ENCODE results near the gene BMPR1A. TPM values are rescaled to one million over a fixed set of nuclear protein-coding genes. Genes with fewer than 3 reads are reported as not detected.

BMPR1A gene
- total and polyA plus RNA-seq, 8 donors: 5.8 to 104 (median 19.9) TPM

- WGBS, 5 donors: 62 to 82% (median 79%) methylated on average over 14 to 16 of the region's 16 CpGs
- peaks cover 0 to 13% (median 4%) of the 10 kb centered on the region in 4 donors for H3K9me3 ChIP-seq
- H3K27ac ChIP-seq: peak overlapping the region; percentile 26 to 82 (median 74)
- no peaks in the 10 kb centered on the region for H3K36me3 ChIP-seq
- peak overlapping the region; percentile 23 to 39 (median 31) for H3K4me3 ChIP-seq
- peaks cover 22 to 58% (median 42%) of the 10 kb centered on the region in 4 donors for H3K4me1 ChIP-seq
- TF ChIP-seq POLR2A (IDR thresholded peaks at IDR 0.05) (no peak), EP300 (IDR thresholded peaks at IDR 0.05) (no peak), POLR2AphosphoS5 (IDR thresholded peaks at IDR 0.05) (peak in 2 of 3 donors; percentile 27 to 35)
- TF ChIP-seq, protein P1, sequence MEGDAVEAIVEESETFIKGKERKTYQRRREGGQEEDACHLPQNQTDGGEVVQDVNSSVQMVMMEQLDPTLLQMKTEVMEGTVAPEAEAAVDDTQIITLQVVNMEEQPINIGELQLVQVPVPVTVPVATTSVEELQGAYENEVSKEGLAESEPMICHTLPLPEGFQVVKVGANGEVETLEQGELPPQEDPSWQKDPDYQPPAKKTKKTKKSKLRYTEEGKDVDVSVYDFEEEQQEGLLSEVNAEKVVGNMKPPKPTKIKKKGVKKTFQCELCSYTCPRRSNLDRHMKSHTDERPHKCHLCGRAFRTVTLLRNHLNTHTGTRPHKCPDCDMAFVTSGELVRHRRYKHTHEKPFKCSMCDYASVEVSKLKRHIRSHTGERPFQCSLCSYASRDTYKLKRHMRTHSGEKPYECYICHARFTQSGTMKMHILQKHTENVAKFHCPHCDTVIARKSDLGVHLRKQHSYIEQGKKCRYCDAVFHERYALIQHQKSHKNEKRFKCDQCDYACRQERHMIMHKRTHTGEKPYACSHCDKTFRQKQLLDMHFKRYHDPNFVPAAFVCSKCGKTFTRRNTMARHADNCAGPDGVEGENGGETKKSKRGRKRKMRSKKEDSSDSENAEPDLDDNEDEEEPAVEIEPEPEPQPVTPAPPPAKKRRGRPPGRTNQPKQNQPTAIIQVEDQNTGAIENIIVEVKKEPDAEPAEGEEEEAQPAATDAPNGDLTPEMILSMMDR (IDR thresholded peaks at IDR 0.05): no peak
- intact Hi-C loops (cut with DNase I; ENCODE audit: low total_unique reads): no loop called here
- DNase-seq: peak in 1 of 2 donors; percentile 45
- H3K27me3 ChIP-seq: no peaks in the 10 kb centered on the region
Measured at GRCh38 chr10:86955501-86956194, 199.2 kb downstream of the BMPR1A start.

- peaks cover 0 to 13% (median 4%) of the 10 kb centered on the region in 4 donors for H3K9me3 ChIP-seq
- H3K27me3 ChIP-seq: no peaks in the 10 kb centered on the region
- peaks cover 22 to 62% (median 45%) of the 10 kb centered on the region in 4 donors for H3K4me1 ChIP-seq
- H3K36me3 ChIP-seq: no peaks in the 10 kb centered on the region
- H3K4me3 ChIP-seq: peak overlapping the region; percentile 23 to 39 (median 31)
- intact Hi-C loops (cut with DNase I; ENCODE audit: low total_unique reads): no loop called here
- TF ChIP-seq EP300 (IDR thresholded peaks at IDR 0.05): no peak
- TF ChIP-seq, protein P1 (IDR thresholded peaks at IDR 0.05): no peak
- TF ChIP-seq POLR2A (IDR thresholded peaks at IDR 0.05): no peak
- WGBS, 5 donors: 66 to 76% (median 72%) methylated on average over 6 to 7 of the region's 7 CpGs
- H3K27ac ChIP-seq: peak overlapping the region; percentile 52 to 82 (median 74)
- no peak for DNase-seq
Measured at GRCh38 chr10:86956195-86956847, 199.9 kb downstream of the BMPR1A start.

DNA sequence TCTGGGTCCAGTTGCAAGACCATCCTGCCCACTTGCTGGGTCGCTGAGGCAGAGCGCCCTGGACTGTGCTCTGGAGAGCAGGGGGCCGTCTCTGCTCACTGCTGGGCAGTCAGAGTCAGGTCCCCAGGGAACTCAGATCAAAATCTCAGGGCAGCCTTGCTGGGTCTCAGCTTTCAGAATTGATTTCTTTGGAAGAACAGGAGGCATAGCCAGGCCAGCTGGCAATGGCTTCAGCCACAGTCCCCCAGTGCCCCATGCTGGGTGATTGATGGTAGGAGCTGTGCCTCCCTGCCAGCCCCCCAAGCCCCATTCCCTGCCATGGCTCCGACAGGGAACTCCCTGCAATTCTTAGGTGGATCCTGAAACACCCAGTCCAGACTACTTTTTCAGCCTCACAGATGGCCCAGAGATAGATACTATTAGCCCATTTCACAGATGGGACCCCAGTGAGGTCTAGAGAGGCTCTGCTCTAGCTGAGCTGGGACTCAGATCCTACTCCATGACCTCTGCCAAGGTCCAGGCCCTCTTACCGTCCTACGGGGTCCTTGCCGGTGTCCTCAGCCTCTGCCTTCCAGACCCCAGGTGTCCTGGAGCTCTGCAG lies 200.5 kb downstream of the BMPR1A start:
- Histone ChIP-seq H3K4me3 (peak overlapping the region; percentile 23 to 39 (median 31)), H3K4me1 (peaks cover 22 to 62% (median 45%) of the 10 kb centered on the region in 4 donors), H3K27ac (peak overlapping the region; percentile 52 to 82 (median 74)), H3K9me3 (peaks cover 0 to 9% (median 3%) of the 10 kb centered on the region in 4 donors), H3K36me3 (no peaks in the 10 kb centered on the region), H3K27me3 (no peaks in the 10 kb centered on the region)
- DNase-seq: no peak
- 61 to 88% (median 80%) methylated on average over 6 to 7 of the region's 7 CpGs for WGBS, 5 donors
- TF ChIP-seq POLR2AphosphoS5 (IDR thresholded peaks at IDR 0.05) (no peak), EP300 (IDR thresholded peaks at IDR 0.05) (no peak), POLR2A (IDR thresholded peaks at IDR 0.05) (no peak)
- TF ChIP-seq, protein P1 (IDR thresholded peaks at IDR 0.05): no peak
- intact Hi-C loops (cut with DNase I; ENCODE audit: low total_unique reads): no loop called here

DNA sequence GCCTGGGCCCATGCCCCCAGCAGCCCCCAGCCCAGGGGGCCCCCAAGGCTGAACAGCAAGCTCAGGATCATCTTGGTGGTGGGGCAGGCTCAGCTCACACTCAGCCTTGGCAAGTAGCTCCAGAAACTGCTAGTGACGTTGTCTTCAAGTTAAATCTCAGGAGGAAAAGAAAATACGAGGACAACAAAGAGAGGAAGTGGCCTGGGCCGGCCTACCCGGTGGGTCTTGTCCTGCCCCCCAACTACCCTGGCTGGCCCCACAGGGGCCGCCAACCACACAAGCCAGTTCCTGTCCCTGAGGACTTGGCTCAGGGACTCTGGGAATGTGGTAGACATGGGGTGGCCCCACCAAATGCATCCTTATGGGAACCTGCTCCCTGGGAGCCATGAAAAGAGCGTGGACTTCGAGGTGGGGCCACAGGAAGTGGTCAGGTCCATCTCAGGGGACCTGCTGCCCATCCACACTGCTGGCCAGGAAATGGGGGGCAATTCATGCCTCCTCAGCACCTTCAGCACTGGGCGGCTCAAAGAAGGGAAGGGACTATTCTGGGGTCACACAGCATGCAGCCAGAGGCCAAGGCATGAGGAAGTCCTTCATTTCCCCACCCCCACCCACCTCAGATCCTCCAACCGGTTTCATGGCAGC lies 201.2 kb downstream of the BMPR1A start, which contains the start of gene MMRN2:
TSS of gene MMRN2 (minus strand) at position 145 of the 645 bp plus-strand sequence. CDS start at position 71, 74 bp downstream.
- peak within 1 kb of the TSS; percentile 23 to 39 (median 31) for H3K4me3 ChIP-seq
- DNase-seq: peak in 1 of 2 donors; percentile 37
- WGBS, 5 donors: 59 to 84% (median 71%) methylated on average over 8 to 9 of the region's 9 CpGs
- TF ChIP-seq EP300 (IDR thresholded peaks at IDR 0.05) (no peak), POLR2A (IDR thresholded peaks at IDR 0.05) (no peak), POLR2AphosphoS5 (IDR thresholded peaks at IDR 0.05) (peak in 1 of 3 donors; percentile 7)
- TF ChIP-seq, protein P1 (IDR thresholded peaks at IDR 0.05): no peak
- intact Hi-C loops (cut with DNase I; ENCODE audit: low total_unique reads): no loop called here
- H3K27me3 ChIP-seq: no peaks in the 10 kb centered on the region
- peaks cover 22 to 62% (median 45%) of the 10 kb centered on the region in 4 donors for H3K4me1 ChIP-seq
- H3K9me3 ChIP-seq: peaks cover 0 to 3% (median 0%) of the 10 kb centered on the region in 4 donors
- H3K36me3 ChIP-seq: no peaks in the 10 kb centered on the region
- H3K27ac ChIP-seq: peak within 1 kb of the TSS; percentile 52 to 82 (median 74)
